ENCODE measurements around the gene CLTA. TPM values are rescaled to one million over a fixed set of nuclear protein-coding genes. Genes with fewer than 3 reads are reported as not detected.
A peak's percentile ranks its signal among the peaks of the same experiment; 100 is the strongest.

The CLTA gene
- total RNA-seq = 100 to 1,000 TPM; 210 to 312 TPM

- no peaks in the 10 kb centered on the region for H3K27me3 ChIP-seq
- peak within 1 kb of the TSS; percentile 86 to 93 for H3K9ac ChIP-seq (ENCODE audit: low read depth in 2 of 2, low read length in 2 of 2)
- intact Hi-C loops (cut with DNase I) = no loop called here
- DNase-seq = peak; percentile 98
- H3K4me3 ChIP-seq = peak within 1 kb of the TSS; percentile 97
- peaks cover 19% of the 10 kb centered on the region for H3K4me1 ChIP-seq
- TF ChIP-seq CTCF (IDR thresholded peaks at IDR 0.05) = peak; percentile 45
- no peaks in the 10 kb centered on the region for H3K9me3 ChIP-seq
- H3K27ac ChIP-seq = peak within 1 kb of the TSS; percentile 95
- H3K36me3 ChIP-seq = no peaks in the 10 kb centered on the region
Measured at GRCh38 chr9:36190388-36191289, at the start of gene CLTA. Gene CLTA, plus strand, starts transcription at chr9:36190921. Its CDS starts 136 bp downstream, at chr9:36191057.

- no peak for TF ChIP-seq CTCF (IDR thresholded peaks at IDR 0.05)
- no peaks in the 10 kb centered on the region for H3K36me3 ChIP-seq
- no peak for DNase-seq
- H3K4me3 ChIP-seq = no peak overlapping the region
- no peaks in the 10 kb centered on the region for H3K9me3 ChIP-seq
- H3K9ac ChIP-seq (ENCODE audit: low read depth in 2 of 2, low read length in 2 of 2) = peak overlapping the region in 1 of 2 donors; percentile 20
- intact Hi-C loops (cut with DNase I) = no loop called here
- H3K27ac ChIP-seq = peak overlapping the region; percentile 78
- no peaks in the 10 kb centered on the region for H3K27me3 ChIP-seq
- peaks cover 15% of the 10 kb centered on the region for H3K4me1 ChIP-seq
Measured at GRCh38 chr9:36141288-36141687, 49.4 kb upstream of the CLTA start.

GRCh38 chr9:36141761-36142160, 49.0 kb upstream of the CLTA start:
- Histone ChIP-seq H3K9ac (ENCODE audit: low read depth in 2 of 2, low read length in 2 of 2) (peak overlapping the region in 1 of 2 donors; percentile 72), H3K36me3 (no peaks in the 10 kb centered on the region), H3K4me3 (no peak overlapping the region), H3K27me3 (no peaks in the 10 kb centered on the region), H3K4me1 (peaks cover 15% of the 10 kb centered on the region), H3K9me3 (no peaks in the 10 kb centered on the region), H3K27ac (peak overlapping the region; percentile 78)
- DNase-seq = no peak
- no peak for TF ChIP-seq CTCF (IDR thresholded peaks at IDR 0.05)
- intact Hi-C loops (cut with DNase I) = no loop called here

- H3K9me3 ChIP-seq = no peaks in the 10 kb centered on the region
- H3K9ac ChIP-seq (ENCODE audit: low read depth in 2 of 2, low read length in 2 of 2) = peak overlapping the region; percentile 54 to 72
- H3K27ac ChIP-seq = peak overlapping the region; percentile 78
- H3K27me3 ChIP-seq = no peaks in the 10 kb centered on the region
- peaks cover 15% of the 10 kb centered on the region for H3K4me1 ChIP-seq
- H3K4me3 ChIP-seq = peak overlapping the region; percentile 14
- no peak for TF ChIP-seq CTCF (IDR thresholded peaks at IDR 0.05)
- no peaks in the 10 kb centered on the region for H3K36me3 ChIP-seq
- intact Hi-C loops (cut with DNase I) = no loop called here
- DNase-seq = peak; percentile 71
Measured at GRCh38 chr9:36142510-36143244, 48.0 kb upstream of the CLTA start.

GRCh38 chr9:36143245-36143641, 47.5 kb upstream of the CLTA start:
- H3K4me3 ChIP-seq = peak overlapping the region; percentile 14
- intact Hi-C loops (cut with DNase I) = no loop called here

More at GRCh38 chr9:36143245-36143641, 47.5 kb upstream of the CLTA start:
- Histone ChIP-seq H3K9ac (ENCODE audit: low read depth in 2 of 2, low read length in 2 of 2) (peak overlapping the region; percentile 54 to 72), H3K27me3 (no peaks in the 10 kb centered on the region), H3K4me1 (peaks cover 17% of the 10 kb centered on the region), H3K27ac (peak overlapping the region; percentile 78), H3K36me3 (no peaks in the 10 kb centered on the region), H3K9me3 (no peaks in the 10 kb centered on the region)
- DNase-seq = no peak
- no peak for TF ChIP-seq CTCF (IDR thresholded peaks at IDR 0.05)
